Measurements from ENCODE around the gene SRGAP3. TPM values are rescaled to one million over a fixed set of nuclear protein-coding genes. Genes with fewer than 3 reads are reported as not detected.

SRGAP3 gene
- total RNA-seq, 2 experiments from 2014 or later: 1.2 to 1.3 TPM

DNA sequence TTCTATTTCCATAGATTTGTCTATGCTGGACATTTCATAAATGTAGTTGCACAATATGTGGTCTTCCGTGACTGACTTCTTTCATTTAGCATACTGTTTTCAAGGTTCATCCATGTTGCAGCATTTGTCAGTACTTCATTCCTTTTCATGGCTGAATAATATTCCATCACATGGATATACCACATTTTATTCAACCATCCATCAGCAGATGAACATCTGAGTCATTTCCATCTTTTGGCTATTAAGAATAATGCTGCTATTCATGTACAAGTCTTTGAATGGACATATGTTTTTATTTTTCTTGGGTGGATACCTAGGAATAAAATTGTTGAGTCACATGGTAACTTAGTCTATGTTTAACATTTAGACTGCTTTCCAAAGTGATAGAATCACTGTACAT, 186.9 kb downstream of the SRGAP3 start:
- Mint-ChIP-seq H3K4me1 (no peaks in the 10 kb centered on the region), H3K27me3 (no peaks in the 10 kb centered on the region), H3K4me3 (no peak overlapping the region), H3K27ac (no peak overlapping the region), H3K36me3 (peaks cover 7% of the 10 kb centered on the region), H3K9me3 (peaks cover 6% of the 10 kb centered on the region)
- no peak for DNase-seq

DNA sequence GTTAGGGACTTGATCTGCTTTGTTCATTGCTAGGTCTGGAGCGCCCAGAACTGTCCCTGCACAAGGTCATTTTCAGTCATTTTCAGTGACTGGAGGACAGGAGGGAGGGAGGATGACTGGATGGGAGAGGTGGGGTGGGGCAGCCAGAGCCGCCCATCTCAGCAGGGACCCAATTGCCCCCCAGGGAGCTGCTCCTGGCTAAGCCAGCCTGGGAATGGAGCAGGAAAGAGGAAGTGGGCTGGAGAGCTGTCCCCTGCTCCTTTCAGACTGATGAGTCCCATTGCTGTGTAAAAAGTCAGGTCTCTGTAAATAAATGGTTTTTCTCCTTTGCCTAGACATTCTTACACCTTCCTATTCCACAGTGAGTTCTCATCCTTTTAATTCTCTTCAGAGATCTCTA, 187.8 kb downstream of the SRGAP3 start:
- no peaks in the 10 kb centered on the region for H3K4me1 Mint-ChIP-seq

DNA sequence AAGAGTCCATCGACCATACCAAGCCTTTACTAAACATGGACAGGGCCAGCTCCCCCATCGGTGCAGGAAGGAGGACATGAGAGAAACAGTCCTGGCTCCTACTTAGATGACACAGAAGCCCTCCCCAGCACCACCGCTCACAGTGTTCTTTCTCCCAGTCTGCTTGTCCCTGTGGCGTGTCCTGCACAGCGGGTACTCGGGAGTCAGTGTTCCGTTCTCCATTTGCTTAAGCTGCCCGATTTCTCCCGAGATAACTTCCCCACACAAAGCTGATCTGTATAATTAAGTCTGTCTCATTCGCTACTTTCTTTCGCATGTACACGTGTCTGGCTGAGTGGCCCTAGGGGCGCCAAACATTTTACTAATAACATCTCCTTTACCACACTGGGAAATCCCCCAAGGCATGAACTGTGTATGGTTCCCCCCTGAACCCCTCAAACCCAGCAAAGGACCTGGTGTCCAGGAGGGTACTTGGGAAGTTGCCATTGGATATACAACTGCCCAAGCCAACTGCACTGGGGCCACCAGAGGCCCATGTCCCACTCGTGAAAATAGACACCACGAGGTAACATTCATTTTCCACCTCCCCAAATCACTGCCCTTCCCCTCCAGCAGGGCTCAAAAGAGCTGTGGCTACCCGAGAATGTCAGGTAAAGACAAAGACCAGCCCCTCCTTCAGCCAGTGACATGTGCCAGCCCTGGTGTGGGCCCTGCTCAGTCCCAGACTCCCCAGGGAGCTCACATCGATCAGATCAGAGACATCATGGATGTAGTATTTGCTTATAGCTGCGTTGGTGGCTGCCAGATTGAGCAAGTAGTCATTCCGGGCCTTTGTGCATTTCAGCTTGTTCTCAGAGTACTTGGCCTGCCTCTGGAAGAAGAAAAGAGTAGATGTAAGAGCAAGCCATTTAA, 189.7 kb downstream of the SRGAP3 start:
- Mint-ChIP-seq H3K4me3 (no peak overlapping the region), H3K27ac (no peak overlapping the region), H3K27me3 (no peaks in the 10 kb centered on the region), H3K4me1 (no peaks in the 10 kb centered on the region), H3K36me3 (peaks cover 7% of the 10 kb centered on the region), H3K9me3 (peaks cover 6% of the 10 kb centered on the region)
- no peak for DNase-seq

More for the DNA sequence above, 187.8 kb downstream of the SRGAP3 start:
- DNase-seq: no peak
- Mint-ChIP-seq H3K27me3 (no peaks in the 10 kb centered on the region), H3K27ac (no peak overlapping the region), H3K4me3 (no peak overlapping the region), H3K36me3 (peaks cover 7% of the 10 kb centered on the region), H3K9me3 (peaks cover 6% of the 10 kb centered on the region)

DNA sequence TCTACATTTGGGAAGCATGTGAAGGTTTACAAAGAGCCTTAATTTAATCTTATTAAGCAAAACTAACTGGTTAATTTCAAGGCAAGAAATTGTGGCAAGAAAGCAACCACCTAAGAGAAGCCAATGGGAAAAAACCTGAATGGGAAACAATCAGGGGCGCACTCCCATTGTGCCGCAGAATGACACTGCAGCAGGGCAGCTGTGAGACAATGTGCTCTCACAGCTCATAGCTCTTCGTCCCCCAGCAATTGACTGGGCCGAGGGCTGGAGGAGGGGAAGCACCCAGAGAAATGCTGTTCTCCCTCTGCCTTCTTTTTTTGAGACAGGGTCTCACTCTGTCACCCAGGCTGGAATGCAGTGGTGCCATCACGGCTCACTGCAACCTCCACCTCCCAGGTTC, 192.9 kb downstream of the SRGAP3 start:
- Mint-ChIP-seq H3K4me3 (no peak overlapping the region), H3K27me3 (no peaks in the 10 kb centered on the region), H3K27ac (no peak overlapping the region), H3K4me1 (no peaks in the 10 kb centered on the region), H3K9me3 (no peaks in the 10 kb centered on the region), H3K36me3 (no peaks in the 10 kb centered on the region)
- DNase-seq: no peak

DNA sequence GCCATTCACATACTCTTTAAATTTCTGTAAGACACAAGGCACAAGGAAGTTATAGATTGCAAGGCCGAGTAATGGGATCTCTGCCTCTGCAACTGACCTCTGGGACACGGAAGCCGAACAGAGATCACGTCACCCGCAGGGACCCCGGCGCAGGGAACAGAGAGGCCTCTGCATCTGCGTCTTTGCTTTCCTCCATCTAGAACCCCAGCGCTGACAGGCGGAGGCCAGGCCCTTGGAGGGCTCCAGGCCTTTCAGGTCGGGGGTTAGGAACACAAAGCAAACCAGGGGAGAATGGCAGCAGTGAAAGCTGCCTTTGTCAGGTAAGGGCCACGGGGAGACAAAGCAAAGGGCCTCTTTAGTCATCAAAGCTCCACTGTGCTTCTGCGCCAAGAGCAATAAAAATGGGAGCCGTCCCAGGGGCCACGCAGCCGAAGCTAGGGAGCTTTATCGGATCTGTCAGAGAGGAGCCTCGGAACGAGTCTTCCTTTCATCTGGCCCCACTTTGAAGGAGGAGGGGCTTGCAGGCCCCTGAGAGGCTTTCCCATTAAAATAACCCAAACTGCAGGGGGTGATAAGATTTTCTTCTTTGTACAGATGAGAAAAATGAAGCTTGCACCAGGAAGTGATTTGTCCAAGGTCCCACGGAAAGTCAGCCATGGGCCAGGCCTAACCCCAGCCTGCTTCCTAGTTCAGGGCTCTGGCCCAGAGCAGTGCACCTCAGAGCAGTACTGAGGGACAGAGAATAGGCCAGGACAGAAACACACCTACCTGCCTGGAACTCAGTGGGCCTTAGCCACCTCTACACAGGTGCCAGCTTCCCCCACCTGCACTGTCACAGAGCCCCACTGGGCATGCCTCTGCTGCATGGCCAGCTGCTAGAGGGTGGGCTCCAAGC, 201.7 kb downstream of the SRGAP3 start:
- H3K36me3 Mint-ChIP-seq: no peaks in the 10 kb centered on the region
- no peak overlapping the region for H3K27ac Mint-ChIP-seq
- H3K9me3 Mint-ChIP-seq: no peaks in the 10 kb centered on the region
- no peaks in the 10 kb centered on the region for H3K4me1 Mint-ChIP-seq
- no peak overlapping the region for H3K4me3 Mint-ChIP-seq
- H3K27me3 Mint-ChIP-seq: no peaks in the 10 kb centered on the region
- no peak for DNase-seq

DNA sequence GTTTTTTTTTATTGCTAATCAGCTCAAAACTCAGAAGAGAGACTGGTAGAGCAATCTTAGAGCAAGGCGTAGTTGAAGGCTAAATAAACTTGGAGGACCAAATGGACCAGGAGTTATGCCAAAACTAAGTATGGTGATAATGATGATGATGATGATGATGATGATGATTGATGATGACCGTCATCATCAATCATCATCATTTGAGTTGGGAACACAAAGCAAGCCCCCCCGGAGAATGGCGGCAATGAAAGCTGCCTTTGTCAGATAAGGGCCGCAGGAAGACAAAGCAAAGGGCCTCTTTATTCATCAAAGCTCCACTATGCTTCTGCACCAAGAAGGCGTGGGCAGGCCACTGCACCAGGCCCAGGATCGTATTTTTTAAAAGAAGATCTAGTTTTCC, 204.1 kb downstream of the SRGAP3 start:
- Mint-ChIP-seq H3K4me1 (no peaks in the 10 kb centered on the region), H3K4me3 (no peak overlapping the region), H3K9me3 (no peaks in the 10 kb centered on the region), H3K36me3 (no peaks in the 10 kb centered on the region), H3K27ac (no peak overlapping the region), H3K27me3 (no peaks in the 10 kb centered on the region)
- no peak for DNase-seq

DNA sequence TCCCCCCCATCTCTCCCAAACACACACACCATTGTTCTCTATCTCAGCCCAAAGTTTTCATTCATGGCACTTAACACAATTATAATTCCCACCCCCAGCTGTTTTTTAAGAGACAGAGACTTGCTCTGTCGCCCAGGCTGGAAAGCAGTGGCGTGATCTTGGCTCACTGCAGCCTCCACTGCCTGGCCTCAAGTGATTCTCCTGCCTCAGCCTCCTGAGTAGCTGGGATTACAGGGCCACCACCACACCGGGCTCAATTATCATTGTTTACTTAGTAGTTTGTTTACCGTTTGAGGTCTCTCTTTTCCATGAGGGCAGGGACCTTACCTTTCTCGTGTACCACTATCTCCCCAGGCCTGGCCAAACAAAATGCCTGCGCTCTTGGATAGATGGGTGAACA, 206.4 kb downstream of the SRGAP3 start:
- H3K9me3 Mint-ChIP-seq: no peaks in the 10 kb centered on the region
- no peak overlapping the region for H3K4me3 Mint-ChIP-seq
- no peaks in the 10 kb centered on the region for H3K27me3 Mint-ChIP-seq
- no peaks in the 10 kb centered on the region for H3K36me3 Mint-ChIP-seq
- no peaks in the 10 kb centered on the region for H3K4me1 Mint-ChIP-seq
- H3K27ac Mint-ChIP-seq: no peak overlapping the region
- DNase-seq: no peak

DNA sequence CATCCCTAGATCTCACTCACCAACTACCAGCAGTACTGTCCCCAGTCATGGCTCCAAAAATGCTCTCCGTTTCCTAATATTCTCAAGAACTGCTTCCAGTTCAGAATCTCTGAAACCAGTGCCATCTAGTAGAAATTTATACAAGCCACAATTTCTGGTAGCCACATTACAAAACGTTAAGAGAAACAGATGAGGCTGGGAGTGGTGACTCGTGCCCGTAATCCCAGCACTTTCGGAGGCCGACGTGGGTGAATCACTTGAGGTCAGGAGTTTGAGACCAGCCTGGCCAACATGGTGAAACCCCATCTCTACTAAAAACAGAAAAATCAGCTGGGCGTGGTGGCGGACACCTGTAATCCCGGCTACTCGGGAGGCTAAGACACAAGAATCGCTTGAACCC, 207.8 kb downstream of the SRGAP3 start:
- DNase-seq: no peak
- Mint-ChIP-seq H3K4me1 (no peaks in the 10 kb centered on the region), H3K27me3 (no peaks in the 10 kb centered on the region), H3K27ac (no peak overlapping the region), H3K36me3 (no peaks in the 10 kb centered on the region), H3K4me3 (no peak overlapping the region), H3K9me3 (no peaks in the 10 kb centered on the region)

DNA sequence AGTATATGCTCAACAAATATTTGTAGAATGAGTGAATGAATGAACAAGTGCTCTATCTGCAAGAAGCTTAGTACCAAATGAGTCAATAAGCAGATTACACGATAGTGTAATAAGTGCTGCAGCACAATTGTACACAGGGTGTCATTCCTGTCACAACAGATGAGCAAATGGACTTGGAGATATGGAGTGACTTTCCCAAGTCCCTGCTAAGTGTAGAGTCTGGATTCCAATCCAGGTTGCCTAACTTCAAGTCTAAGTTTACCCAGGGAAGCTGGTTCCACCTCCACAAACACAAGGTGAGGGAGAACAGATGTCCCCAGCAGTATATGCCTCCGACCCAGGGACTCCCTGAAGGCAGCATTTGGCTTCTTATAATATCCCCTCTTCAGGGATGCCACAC, 208.4 kb downstream of the SRGAP3 start:
- no peak overlapping the region for H3K4me3 Mint-ChIP-seq
- no peaks in the 10 kb centered on the region for H3K4me1 Mint-ChIP-seq
- H3K27me3 Mint-ChIP-seq: no peaks in the 10 kb centered on the region
- no peaks in the 10 kb centered on the region for H3K9me3 Mint-ChIP-seq
- no peak for DNase-seq
- no peaks in the 10 kb centered on the region for H3K36me3 Mint-ChIP-seq
- no peak overlapping the region for H3K27ac Mint-ChIP-seq

DNA sequence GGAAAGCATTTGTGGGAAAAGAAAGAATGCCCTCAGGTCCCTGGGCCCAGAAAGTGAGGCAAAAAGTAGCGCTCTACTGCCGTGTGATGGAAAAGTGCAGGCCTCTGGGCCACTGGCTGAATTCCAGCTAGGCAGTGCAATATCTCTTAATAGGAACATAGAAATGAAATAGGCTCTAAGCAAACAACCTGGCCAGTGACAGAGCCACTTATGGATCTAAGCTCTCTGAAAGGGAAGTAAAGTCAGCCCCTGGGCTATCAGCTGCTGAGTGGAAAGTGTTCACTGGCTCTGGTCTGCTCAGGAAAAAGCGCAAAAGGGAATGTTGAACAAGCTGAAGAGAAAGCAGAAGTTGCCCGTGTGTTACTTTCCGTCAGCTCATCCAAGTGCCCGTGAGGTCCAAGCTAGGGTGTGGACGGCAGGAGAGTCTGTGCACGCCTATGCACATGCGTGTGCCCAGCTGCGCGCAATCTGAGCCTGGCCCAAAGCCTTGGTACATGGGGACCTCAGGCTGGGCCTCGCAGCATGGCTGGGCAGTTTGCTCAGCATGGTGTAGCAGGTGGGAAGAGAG, 212.2 kb downstream of the SRGAP3 start:
- DNase-seq: no peak

DNA sequence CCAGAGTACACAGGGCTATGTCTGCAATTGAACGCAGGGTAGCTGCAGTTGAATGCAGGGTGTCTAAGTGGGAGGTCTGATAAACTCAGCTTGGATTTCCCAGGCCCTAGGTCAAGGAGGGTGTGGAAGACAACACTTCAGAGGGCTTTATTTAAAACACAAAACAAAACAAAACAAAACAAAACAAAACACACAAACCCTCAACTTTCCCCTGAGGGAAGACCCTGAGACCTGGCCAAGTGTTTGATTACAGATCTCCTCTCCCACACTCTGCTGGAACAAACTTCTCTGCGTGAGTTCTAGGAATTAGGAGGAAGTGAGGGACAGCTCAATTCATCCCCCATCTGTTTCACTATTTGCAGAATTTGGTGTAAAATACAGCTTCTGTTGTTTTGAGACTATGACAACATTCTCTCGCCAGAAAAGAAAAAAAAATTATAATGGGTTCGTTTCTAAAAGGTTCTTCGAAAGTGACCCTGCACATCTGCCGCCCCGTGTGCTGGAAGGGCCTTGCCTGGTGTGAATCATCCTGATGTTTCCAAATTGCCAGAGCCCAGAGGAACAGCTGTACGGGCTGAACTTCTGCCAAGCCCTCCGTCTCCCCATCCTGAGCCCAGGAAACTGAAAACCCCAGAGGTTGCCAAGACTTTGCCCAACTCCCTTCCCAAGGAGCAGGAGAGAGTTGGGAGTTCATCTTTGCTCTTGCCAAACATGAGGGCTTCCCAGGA, 212.9 kb downstream of the SRGAP3 start:
- no peaks in the 10 kb centered on the region for H3K4me1 Mint-ChIP-seq
- no peaks in the 10 kb centered on the region for H3K9me3 Mint-ChIP-seq
- no peaks in the 10 kb centered on the region for H3K27me3 Mint-ChIP-seq
- H3K36me3 Mint-ChIP-seq: no peaks in the 10 kb centered on the region
- no peak overlapping the region for H3K4me3 Mint-ChIP-seq
- DNase-seq: no peak
- H3K27ac Mint-ChIP-seq: no peak overlapping the region

More for the DNA sequence above, 212.2 kb downstream of the SRGAP3 start:
- Mint-ChIP-seq H3K27me3 (no peaks in the 10 kb centered on the region), H3K9me3 (no peaks in the 10 kb centered on the region), H3K4me1 (no peaks in the 10 kb centered on the region), H3K36me3 (no peaks in the 10 kb centered on the region), H3K4me3 (no peak overlapping the region), H3K27ac (no peak overlapping the region)

DNA sequence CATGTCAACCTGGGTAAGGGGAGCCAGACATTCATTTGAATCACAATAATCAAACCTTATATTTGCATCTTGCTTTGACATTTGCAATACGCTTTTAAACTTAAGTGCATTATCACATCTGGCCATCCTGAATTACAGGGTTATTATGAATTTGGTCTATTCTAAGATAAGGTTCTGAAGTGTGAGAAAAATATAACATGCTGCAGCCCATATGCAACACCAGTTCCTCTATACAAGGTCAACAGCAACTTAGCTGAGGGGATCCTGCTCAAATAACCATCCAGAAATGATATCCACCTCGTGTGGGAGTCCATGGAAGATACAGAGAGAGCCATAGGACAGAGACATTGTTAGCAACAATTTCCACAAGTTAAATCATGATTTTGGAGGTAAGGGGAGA, 213.5 kb downstream of the SRGAP3 start:
- no peak for DNase-seq
- Mint-ChIP-seq H3K9me3 (no peaks in the 10 kb centered on the region), H3K4me3 (no peak overlapping the region), H3K27ac (no peak overlapping the region), H3K36me3 (no peaks in the 10 kb centered on the region), H3K4me1 (no peaks in the 10 kb centered on the region), H3K27me3 (no peaks in the 10 kb centered on the region)

DNA sequence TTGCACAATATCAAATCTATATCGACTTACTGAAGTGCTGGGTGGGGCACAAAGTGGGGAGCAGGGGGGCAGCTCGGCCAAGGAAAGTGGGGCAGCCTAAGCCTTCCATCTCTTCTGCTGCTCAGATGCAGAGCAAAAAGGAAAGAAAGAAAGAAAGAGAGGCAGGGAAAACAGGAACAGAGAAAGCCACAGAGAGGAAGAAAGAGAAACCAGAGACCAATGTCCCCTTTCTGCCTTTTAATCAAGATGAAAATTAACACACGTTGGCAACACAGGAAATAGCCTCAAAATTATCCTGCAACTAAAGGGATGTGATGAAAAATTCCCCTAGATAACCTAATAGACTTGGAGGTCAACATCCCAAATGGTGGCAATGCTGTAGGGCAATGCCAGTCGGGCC, 214.0 kb downstream of the SRGAP3 start:
- DNase-seq: no peak
- Mint-ChIP-seq H3K4me3 (no peak overlapping the region), H3K9me3 (no peaks in the 10 kb centered on the region), H3K4me1 (no peaks in the 10 kb centered on the region), H3K27me3 (no peaks in the 10 kb centered on the region), H3K27ac (no peak overlapping the region), H3K36me3 (no peaks in the 10 kb centered on the region)

DNA sequence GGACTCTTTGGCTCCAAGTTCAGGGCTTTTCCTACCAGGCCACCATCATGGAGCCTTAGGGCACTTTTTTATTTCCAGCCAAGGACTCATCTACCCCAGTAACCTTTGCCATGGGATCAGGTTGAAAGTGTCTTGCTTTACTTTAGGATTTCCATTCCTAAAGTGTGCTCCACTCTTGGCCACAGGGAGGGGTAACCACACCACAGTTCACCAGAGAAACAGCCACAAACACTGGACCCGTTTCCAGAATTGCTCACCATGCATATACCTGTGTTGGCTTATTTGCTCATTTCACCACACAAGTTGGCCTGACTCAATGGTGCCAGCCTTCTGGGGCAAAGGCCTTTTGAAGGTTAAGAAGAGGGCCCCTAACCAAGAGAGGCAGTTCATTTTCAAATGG, 215.6 kb downstream of the SRGAP3 start:
- Mint-ChIP-seq H3K4me1 (no peaks in the 10 kb centered on the region), H3K4me3 (no peak overlapping the region), H3K36me3 (no peaks in the 10 kb centered on the region), H3K9me3 (no peaks in the 10 kb centered on the region), H3K27ac (no peak overlapping the region), H3K27me3 (no peaks in the 10 kb centered on the region)
- no peak for DNase-seq

Measured in activated naive CD8-positive, alpha-beta T cell treated with anti-CD3 and anti-CD28 coated beads for 36 hours (primary cell).